HFFc6 (cell line): Measurements from ENCODE around the gene HDGFL3. TPM values are rescaled to one million over a fixed set of nuclear protein-coding genes. Genes with fewer than 3 reads are reported as not detected.

ENCODE experiments used
- DNase-seq: peaks from one replicate; pipeline ENCODE4 v3.0.0-alpha.2; 2018
- H3K27ac Mint-ChIP-seq: 2 replicates; pipeline ENCODE4 v1.8.0; 2020; ENCODE audit warnings: mild to moderate bottlenecking, mixed read lengths
- H3K27me3 Mint-ChIP-seq: 2 replicates; pipeline ENCODE4 v1.8.0; 2021; ENCODE audit warnings: mild to moderate bottlenecking, moderate library complexity, mixed read lengths; ENCODE audit not compliant: insufficient read depth
- H3K36me3 Mint-ChIP-seq: 2 replicates; pipeline ENCODE4 v1.8.0; 2021; ENCODE audit warnings: low read depth, mixed read lengths
- H3K4me1 Mint-ChIP-seq: 2 replicates; pipeline ENCODE4 v1.8.0; 2020; ENCODE audit warnings: low read depth, mixed read lengths
- H3K4me3 Mint-ChIP-seq: 2 replicates; pipeline ENCODE4 v1.8.0; 2020; ENCODE audit warnings: mild to moderate bottlenecking, moderate library complexity, mixed read lengths
- H3K9me3 Mint-ChIP-seq: 2 replicates; pipeline ENCODE4 v1.8.0; 2020; ENCODE audit warnings: mild to moderate bottlenecking, mixed read lengths
- total RNA-seq, 6 experiments: library from RNA; stranded (reverse); fragmentation: NEBNext Ultra II Directional; extraction: Animal tissue kit (Norgen Biotek cat#: 25700); gene quantifications; 2 replicates in 1 of 6; 3 replicates in 5 of 6; pipeline ENCODE4 v1.2.3, GENCODE V29; 2021
- TF ChIP-seq, protein P1 (sequence below): fragments of 200-600 bp; sonication (generic); IDR thresholded peaks from 2 replicates; pipeline ENCODE4 v1.5.0; 2021; ENCODE audit warnings: antibody characterized with exemption, mild to moderate bottlenecking

Gene HDGFL3
- total RNA-seq, 6 experiments from 2014 or later = 40.3 to 64.6 (median 59.2) TPM

DNA sequence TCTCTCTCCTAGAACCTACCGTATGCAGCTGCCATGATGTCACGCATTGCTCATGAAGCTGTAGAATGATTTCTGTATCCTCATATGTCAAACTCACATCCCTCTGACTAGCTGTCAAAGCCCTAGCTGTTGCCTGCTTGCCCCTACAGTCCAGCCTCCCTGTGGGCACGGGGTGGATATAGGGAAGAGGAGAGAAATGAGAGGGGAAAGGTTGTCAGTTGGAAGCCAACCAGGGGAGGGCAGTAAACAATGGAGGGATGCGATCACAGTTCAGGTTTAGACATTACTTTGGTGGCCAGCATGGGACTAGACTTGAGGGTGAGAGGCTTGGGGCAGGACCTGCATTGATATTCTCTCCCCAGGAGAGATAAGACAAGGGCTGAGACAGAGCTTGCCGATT lies 1.7 kb upstream of the HDGFL3 start:
- Mint-ChIP-seq H3K27me3 (peaks cover 7% of the 10 kb centered on the region; the same call in 1 of the 2 replicates), H3K4me1 (peaks cover 23% of the 10 kb centered on the region), H3K27ac (no peak overlapping the region), H3K9me3 (no peaks in the 10 kb centered on the region), H3K36me3 (peaks cover 4% of the 10 kb centered on the region), H3K4me3 (no peak overlapping the region)
- TF ChIP-seq, protein P1, sequence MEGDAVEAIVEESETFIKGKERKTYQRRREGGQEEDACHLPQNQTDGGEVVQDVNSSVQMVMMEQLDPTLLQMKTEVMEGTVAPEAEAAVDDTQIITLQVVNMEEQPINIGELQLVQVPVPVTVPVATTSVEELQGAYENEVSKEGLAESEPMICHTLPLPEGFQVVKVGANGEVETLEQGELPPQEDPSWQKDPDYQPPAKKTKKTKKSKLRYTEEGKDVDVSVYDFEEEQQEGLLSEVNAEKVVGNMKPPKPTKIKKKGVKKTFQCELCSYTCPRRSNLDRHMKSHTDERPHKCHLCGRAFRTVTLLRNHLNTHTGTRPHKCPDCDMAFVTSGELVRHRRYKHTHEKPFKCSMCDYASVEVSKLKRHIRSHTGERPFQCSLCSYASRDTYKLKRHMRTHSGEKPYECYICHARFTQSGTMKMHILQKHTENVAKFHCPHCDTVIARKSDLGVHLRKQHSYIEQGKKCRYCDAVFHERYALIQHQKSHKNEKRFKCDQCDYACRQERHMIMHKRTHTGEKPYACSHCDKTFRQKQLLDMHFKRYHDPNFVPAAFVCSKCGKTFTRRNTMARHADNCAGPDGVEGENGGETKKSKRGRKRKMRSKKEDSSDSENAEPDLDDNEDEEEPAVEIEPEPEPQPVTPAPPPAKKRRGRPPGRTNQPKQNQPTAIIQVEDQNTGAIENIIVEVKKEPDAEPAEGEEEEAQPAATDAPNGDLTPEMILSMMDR = no peak
- DNase-seq = no peak

DNA sequence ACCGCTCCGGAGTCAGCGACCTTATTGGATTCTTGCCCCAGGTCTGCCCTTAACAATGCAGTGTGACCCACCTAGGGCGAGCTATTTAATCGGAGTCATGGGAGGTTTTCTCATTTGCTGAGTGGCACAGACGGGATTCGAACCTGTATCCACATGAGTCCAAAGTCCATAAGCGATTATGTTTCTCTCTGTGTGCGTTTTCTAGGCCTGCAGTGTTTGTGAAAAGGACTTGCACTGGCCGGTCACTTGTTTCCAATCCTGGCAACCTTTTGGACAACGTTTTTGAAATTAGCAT lies 691 bp upstream of the HDGFL3 start:
- no peak overlapping the region for H3K27ac Mint-ChIP-seq
- no peak for DNase-seq
- no peaks in the 10 kb centered on the region for H3K9me3 Mint-ChIP-seq

DNA sequence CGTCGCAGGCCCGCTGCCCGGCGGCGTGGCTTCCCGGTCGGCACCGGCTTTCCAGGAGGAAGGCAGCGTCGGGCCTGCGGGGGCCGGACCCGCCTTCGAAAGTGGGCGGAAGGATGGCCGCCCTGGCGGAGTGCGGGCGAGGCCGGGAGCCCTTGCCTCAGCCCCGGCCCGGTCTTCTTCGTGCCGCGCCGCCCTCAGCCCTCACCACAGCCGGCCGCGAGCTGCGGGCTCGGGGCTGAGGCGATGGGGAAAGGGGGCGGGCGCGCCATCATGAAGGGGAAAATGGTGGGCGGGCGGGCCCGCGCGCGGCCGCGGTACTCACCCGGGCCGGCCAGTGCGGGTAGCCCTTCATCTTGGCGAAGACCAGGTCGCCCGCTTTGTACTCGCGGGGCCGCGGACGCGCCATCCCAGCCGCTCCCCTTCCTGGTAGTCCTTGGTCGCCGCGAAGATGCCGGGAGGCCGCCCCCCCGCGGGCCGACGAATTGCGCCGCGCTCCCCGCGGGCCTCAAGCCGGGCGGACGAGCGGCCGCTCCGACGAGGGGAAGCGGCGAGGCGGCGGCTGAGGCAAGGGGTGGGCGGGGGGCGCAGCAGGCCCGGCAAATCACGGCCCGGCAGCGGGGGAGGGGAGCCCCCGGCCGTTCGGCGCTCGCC lies 489 bp downstream of the HDGFL3 start:
- peaks cover 4% of the 10 kb centered on the region for H3K36me3 Mint-ChIP-seq
- H3K27ac Mint-ChIP-seq = peak overlapping the region; percentile 95; the same call in 1 of the 2 replicates
- H3K4me3 Mint-ChIP-seq = peak overlapping the region; percentile 97
- H3K27me3 Mint-ChIP-seq = peaks cover 3% of the 10 kb centered on the region; the same call in 1 of the 2 replicates
- TF ChIP-seq, protein P1 = no peak; the same call in none of the 2 replicates
- H3K4me1 Mint-ChIP-seq = peaks cover 45% of the 10 kb centered on the region
- no peak for DNase-seq
- H3K9me3 Mint-ChIP-seq = no peaks in the 10 kb centered on the region

More for the DNA sequence above, 691 bp upstream of the HDGFL3 start:
- H3K4me1 Mint-ChIP-seq = peaks cover 33% of the 10 kb centered on the region
- peaks cover 7% of the 10 kb centered on the region; the same call in 1 of the 2 replicates for H3K27me3 Mint-ChIP-seq
- H3K36me3 Mint-ChIP-seq = peaks cover 4% of the 10 kb centered on the region
- TF ChIP-seq, protein P1 = no peak
- no peak overlapping the region for H3K4me3 Mint-ChIP-seq

DNA sequence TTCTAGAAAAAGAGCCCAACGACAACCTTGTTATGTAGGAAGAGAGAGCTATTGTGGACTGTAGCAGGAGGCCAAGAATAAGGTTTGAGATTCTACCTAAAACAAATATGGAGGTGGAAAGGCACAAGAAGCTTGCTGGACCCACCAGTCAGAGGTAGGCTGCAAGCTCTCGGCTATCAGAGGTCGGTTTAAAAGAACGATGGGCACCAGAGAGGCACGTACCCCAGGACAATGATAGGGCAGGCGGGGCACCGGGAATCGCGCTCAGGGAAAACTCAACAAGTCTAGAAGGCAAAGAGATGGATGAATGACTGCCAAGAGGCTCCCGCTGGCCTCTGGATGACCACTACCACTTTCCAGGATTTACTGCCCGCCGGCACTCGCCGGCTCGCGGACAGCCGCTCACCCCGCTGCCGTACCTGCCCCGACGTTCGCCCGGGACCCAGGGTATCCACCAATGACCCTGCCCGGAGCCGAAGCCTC lies 1.1 kb downstream of the HDGFL3 start:
- Mint-ChIP-seq H3K36me3 (peaks cover 4% of the 10 kb centered on the region), H3K4me3 (peak overlapping the region; percentile 97), H3K27me3 (peaks cover 3% of the 10 kb centered on the region; the same call in 1 of the 2 replicates), H3K27ac (peak overlapping the region; percentile 95), H3K4me1 (peaks cover 50% of the 10 kb centered on the region), H3K9me3 (no peaks in the 10 kb centered on the region)
- DNase-seq = no peak
- TF ChIP-seq, protein P1 = no peak

DNA sequence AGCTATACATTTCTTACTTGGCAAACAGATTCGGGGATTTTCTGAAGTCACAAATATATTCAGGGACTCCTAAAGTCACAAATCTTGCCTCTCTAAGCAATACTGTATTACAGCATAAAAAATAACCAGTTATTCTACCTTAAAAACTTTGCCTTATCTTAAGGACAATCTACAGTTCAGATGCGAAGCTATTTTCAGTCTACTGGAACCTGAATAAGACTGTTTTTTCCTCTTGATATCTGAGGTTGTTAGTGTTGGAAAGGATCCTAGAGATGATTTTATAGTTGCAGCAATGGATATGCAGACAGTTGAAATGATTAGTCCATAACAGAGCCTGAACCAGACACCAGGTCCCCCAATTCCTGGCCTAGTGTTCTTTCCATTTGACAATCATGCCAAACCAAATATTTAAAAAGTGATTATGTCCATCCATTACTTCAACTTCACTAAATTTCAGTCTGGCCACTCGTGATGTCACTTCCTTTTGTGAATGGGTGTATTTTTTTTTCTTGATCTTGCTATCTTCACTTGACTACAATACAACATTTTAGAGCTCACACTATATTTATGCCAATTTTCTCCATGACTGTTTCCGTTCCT lies 1.8 kb downstream of the HDGFL3 start:
- Mint-ChIP-seq H3K27me3 (peaks cover 3% of the 10 kb centered on the region; the same call in 1 of the 2 replicates), H3K27ac (peak overlapping the region; percentile 95), H3K4me1 (peaks cover 56% of the 10 kb centered on the region), H3K9me3 (no peaks in the 10 kb centered on the region), H3K4me3 (peak overlapping the region; percentile 97), H3K36me3 (peaks cover 4% of the 10 kb centered on the region)
- TF ChIP-seq, protein P1 = no peak
- no peak for DNase-seq
